PC-9 (cell line): ENCODE data around the gene RNASEH1.

Experiments used
- CTCF ChIP-seq: fragments of 200-600 bp; sonication (generic); conservative IDR thresholded peaks from 2 replicates; pipeline ENCODE4 v1.6.1; 2017; ENCODE audit warnings: mixed run types, antibody characterized with exemption, mild to moderate bottlenecking, moderate library complexity
- EZH2 ChIP-seq: fragments of 200-600 bp; sonication (generic); IDR thresholded peaks from 2 replicates; pipeline ENCODE4 v1.8.0; 2017; ENCODE audit warnings: antibody characterized with exemption, low read depth

GRCh38 chr2:3505771-3506170 is 52.4 kb downstream of the RNASEH1 start:
- TF ChIP-seq CTCF (no peak), EZH2 (no peak)
